Stimulated activated CD4-positive, alpha-beta T cell treated with anti-CD3 and anti-CD28 coated beads, Interleukin-15, amount 100 ng/mL, for 48 hours (primary cell): ENCODE data around the gene NFU1.
A peak's percentile ranks its signal among the peaks of the same experiment; 100 is the strongest.
"Not testable (repeated sequence)": the region's sequence is repeated elsewhere in the genome, so short reads cannot be mapped to it uniquely, and the experiment has no call there.

Experiments used
- DNase-seq, 2 donors: peaks; one replicate each; pipeline ENCODE4 v3.0.0-alpha.2; 2020; ENCODE audit warnings: low read depth in 2 of 2

NFU1 gene

DNA sequence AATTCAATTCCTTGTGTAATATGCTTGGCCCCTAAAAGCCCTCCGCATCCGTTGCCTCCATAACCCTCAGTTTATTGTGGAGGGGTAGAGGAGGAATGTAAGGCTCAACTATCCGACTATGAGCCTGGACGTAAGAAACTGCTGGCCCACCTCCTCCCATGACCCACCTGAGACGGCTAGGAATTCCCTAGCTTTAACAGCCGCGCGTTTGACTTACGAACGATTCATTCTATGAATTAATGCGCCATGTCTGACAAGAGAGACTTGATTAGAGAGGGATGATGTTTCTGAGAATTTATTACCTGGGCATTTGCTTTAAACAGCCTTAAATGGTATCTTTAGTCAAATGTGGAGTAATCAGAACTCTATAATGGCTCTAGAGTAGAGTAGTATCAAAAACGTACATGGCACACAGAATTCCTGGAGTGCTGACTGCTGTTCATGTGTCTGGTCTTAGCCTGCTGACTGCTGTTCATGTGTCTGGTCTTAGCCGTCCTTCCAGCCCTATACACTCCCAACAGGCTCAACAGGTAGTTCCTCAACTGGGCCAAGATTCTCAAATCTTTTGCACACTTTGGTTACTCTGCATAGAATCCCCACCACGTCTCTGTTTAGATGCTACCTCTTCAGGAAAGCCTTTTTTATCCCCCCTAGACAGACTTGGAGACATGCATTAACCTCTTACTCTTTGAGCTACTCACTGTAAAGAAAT lies 49.3 kb downstream of the NFU1 start:
- no peak for DNase-seq

DNA sequence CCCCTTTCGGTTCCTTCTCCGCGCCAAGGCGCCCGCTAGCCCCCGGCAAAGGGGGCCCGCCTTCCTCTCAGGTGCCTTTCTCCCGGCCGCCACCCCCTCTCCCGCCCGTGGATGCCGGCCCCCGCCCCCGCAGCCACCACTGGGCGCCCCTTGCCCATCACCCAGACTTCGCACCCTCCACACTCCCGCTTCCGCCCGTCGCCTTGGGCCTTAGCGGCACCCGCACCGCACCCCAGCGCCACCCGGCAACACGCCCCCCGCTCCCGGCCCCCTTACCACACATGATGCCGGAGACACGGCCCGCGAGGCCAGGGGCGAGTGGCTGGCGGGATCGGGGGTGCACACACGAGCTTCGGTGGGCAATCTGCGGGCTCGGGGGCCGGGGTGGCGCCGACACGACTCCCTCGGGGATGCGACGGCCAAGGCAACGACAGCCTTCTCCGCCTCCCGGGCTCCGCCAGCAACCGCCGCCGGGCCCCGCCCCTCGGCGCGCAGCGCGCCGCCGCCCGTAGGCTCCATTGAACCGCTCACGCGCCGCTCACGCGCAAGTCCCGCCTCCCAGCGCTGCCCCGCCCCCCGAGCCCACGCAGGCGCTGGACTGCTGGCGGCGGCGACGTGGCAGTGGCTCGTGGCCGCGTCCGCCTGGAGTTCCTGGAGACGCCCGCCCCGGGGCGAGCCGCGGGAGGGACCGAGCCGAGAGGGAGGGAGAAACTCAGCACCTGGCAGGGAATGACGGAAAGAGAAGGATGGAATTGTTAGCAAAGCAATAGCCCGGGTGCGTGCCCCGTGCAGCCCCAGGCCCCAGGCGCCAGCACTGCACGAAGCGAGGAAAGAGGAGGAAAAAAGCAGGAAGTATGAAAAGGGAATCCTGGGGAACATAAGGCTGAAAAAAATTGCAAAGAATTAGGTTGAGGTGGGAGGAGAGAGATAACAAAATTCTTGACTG lies 50.2 kb downstream of the NFU1 start, which contains the start of gene GFPT1:
Gene GFPT1 (minus strand): TSS at position 439 of the 946 bp plus-strand sequence. CDS start 156 bp downstream, at position 283.
- DNase-seq, result peak; percentile 76 to 91

DNA sequence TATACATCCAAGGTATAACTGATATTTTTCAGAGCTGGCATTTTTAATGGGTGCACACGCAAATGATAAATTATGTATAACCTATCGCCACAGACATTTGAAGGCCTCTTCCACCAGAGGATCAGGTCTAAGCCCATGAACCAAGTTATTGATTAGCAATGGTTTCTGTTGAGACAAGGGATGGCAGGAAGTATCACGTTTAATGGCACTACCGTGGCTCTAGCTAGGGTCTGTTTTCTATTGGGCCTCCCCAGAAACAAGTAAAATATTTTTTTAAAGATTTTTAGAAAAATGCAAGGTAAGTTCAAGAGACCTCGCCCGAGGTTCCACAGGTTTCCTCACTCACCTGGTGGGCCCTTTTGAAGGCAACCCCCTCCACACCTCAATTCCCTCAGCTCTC lies 50.9 kb downstream of the NFU1 start:
- DNase-seq, result no peak

DNA sequence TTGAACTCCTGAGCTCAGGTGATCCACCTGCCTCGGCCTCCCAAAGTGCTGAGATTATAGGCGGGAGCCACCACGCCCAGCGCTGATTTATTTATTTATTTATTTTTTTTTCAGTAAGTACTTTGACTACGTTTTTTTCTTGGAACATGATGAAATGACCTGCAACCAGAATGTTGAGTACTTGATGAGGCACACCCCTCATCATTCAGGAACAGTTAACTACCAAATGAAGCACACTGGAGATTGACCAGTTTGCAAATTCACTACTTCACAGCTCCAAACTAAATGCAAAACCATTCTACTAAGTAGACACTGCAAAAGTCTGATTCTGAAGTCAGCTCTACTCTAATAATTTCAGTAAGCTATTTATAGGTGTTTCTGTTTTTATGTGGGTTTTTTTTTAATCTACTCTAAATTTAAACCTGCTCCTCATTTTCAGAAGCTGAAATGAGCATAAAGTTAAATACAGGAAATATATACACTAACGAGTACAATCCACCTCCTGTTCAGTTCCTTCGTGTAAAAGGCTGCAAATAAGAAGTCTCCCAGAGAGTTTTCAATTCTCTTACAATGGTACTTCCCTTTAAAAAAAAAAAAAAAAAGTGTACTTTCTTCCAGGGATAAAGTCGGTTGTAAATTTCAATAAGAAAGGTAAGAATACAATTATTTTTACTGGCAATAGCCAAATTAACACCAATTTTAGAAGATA lies 51.6 kb downstream of the NFU1 start:
- no peak for DNase-seq

DNA sequence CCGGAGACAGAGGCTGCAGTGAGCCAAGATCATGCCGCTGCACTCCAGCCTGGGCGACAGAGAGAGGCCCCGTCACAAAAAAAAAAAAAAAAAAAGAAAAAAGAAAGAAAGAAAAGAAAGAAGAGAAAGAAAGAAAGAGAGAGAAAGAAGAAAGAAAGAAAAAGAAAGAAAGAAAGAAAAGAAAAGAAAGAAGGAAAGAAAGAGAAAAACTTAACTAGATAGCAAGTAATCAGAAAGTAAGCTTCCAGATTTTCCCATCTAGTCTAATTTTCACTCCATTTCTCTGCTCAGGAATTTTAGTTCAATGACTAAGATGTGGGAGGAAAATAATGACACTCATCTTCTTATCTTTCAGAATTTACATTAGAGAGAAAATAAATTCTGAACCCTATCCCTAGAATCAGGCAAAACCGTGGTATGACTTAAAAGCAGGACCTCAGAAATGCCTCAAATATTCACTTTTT lies 52.6 kb downstream of the NFU1 start:
- no peak for DNase-seq

DNA sequence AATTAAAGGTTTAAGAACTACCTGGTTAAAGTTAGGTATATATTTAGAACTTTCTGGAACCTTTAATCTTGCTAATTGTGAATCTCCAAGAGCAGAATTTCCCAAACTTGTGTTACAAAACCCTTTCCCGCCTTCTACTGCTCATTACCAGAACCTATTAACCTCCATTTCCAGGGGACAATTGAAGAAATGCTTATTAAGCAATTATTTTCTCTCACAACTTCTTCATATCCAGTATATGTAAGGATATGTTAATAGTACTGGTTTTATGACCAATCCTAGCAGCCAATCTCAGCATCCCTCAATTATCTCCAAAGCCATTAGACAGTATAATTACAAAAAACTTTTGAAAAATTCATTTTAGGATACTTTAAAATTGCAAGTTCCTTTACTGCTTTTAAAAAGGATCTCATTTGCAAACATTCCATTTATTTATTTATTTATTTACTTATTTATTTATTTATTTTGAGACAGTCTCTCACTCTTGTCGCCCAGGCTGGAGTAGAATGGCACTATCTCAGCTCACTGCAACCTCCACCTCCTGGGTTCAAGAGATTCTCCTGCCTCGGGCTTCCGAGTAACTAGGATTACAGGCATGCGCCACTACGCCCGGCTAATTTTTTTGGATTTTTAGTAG lies 53.9 kb downstream of the NFU1 start:
- no peak for DNase-seq

DNA sequence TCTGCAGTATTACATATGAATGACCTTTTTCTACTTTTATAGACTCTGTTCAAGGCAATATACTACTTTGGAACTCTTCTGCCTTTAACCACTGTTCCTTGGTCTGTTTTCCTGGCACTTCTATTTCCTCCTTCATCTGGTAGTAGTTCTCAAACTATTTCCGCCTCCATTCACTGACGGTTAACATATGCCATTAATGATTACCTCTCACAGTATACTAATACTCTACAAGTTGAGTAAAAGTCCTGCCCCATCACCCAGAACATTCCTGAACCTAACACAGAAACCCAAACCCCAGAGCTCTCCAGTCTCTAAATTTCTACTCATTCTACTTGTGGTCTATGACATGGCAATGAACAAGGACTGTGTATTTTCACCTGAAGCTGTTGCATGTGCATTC lies 54.7 kb downstream of the NFU1 start:
- no peak for DNase-seq

DNA sequence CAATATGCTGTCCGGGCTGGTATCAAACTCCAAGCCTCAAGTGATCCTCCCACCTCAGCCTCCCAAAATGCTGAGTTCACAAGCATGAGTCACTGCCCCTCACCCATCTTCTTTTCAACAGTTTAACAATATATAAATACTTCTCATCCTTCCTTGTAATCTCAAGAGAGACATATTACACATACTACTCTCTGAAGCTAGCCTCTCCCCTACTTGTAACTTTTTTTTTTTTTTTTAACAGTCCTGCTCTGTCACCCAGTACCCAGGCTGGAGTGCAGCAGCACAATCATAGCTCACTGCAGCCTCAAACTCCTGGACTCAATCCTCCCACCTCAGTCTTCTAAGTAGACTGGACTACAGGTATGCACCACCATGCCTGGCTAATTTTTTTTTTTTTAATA lies 55.9 kb downstream of the NFU1 start:
- DNase-seq, result no peak

DNA sequence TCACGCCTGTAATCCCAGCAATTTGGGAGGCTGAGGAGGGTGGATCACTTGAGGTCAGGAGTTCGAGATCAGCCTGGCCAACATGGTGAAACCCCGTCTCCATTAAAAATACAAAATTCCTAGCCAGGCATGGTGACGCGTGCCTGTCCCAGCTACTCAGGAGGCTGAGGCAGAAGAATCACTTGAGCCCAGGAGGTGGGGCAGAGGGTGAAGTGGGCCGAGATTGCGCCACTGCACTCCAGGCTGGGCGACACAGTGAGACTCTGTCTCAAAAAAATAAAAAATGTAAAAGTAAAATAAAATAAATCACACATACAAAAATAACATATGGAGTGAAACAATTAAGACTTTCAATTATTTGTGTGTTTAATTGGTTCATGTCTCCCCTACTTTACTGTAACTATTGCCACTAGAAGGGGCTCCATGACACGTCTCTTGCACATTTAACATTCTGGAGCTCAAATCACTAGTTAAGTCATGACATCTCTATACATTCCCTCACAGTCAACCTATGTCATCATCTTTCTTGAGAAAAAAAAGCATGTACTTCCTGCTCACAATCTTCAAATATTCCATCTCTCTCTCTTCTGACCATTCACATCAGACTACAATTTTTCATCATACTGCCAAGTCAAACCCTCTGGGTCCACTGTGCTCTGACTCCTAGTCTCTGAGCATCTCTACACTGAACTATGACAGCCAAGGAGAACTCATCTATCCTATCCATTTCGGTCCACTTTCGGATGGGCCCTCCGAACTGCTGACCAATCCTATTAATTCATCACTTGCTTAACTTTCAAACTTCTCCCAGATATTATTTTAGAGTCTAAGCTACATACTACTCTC lies 56.9 kb downstream of the NFU1 start:
- DNase-seq, result no peak

DNA sequence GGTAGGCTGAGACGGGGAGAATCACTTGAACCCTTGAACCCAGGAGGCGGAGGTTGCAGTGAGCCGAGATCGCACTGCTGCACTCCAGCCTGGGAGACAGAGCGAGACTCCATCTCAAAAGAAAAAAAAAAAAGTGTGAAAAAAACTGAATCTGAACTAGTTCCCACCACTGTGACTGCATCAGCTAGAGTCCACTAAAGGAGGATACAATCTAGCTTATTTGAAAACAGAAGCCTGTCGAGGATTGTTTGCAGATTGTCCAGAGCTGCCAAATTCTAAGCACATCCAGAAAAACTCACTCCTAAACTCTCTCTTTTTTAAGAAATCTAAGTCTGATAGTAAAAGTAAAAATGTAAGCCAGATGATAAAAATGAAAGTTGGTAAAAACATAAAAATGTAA lies 60.8 kb downstream of the NFU1 start:
- no peak for DNase-seq

DNA sequence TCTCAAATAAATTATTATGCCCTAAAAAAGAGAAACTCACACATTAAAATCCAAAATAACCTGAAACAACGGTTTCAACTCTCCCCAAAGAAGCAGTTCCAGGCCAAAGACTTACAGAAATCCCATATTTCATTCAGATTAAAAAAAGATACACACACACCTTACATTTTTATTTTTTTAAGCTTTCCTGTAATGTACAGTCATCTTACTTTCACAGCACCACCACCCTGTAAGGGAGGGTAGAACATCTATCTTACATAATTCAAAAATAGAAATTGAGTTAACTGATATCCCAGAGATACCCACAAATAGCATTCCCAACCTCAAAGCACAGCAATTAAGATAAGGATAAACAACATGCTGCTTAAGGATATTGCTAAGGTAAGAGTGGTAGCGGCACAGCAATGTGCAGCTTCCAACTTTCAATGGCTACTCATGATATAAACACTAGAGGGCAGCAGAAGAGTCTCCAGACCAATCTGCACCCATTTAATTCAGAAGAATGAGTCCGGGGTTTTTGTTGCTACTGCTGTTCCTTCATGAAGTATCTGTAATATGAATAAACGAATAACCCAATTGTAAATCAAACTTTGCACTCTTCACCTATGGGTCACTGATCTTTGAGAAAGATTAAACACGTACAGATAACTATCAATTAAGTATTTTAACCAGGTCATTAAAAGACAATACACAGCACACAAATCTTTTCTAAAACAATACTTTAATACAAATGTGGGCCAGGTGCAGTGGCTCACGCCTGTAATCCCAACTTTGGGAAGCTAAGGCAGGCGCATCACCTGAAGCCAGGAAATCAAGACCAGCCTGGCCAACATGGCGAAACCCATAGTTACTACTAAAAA lies 61.5 kb downstream of the NFU1 start:
- DNase-seq, result no peak

DNA sequence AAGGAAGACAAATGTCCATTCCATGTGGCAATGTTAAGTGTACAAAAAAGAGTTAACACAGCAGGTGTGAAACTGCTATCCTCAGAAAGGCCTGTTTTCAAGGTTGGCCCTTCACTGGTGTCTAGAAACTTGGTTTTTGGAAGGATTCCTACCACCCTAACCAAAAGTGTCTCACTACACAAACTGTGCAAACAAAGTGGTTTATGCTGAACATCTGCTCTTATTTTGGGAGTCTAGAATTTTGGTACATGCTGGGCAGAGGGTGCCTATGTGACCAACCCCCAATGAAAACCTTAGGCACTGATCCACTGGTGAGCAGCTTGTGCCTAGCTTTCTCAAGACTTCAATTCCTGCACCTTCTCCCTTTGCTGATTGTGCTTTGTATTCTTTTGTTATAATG lies 64.5 kb downstream of the NFU1 start:
- DNase-seq, result no peak

DNA sequence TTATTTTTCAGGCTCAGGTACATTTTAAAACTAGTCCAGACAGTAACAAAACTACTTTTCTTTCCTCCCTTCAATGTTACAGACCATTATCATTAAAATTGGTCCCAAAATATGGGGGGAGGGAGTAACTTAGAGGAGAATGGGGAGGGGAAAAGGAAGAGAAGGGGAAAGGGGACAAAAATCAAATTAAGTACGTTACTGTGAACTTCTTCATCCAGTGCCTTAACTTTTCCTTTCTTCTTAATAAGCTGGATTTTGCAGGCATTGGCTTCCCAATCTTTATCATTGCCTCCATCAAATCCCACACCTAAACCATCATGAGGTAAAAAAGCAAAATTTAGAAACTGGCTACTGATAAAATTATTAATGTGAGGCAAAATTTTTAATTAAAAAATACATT lies 67.4 kb downstream of the NFU1 start:
- DNase-seq, result no peak

DNA sequence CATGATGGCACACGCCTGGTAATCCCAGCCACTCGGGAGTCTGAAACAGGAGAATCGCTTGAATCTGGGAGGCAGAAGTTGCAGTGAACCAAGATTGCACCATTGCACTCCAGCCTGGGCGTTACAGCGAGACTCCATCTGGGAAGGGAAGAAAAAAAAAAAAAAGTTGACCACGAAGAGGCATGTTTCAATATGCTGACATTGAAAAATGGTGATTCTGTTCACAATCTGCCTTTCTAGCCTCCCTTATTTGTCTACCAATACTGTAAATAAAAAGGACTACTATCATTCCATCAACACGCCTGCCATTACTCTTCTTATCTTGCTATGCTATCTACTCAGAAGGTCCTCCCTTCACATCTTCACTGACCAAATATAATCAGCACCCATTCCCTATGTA lies 68.6 kb downstream of the NFU1 start:
- no peak for DNase-seq

DNA sequence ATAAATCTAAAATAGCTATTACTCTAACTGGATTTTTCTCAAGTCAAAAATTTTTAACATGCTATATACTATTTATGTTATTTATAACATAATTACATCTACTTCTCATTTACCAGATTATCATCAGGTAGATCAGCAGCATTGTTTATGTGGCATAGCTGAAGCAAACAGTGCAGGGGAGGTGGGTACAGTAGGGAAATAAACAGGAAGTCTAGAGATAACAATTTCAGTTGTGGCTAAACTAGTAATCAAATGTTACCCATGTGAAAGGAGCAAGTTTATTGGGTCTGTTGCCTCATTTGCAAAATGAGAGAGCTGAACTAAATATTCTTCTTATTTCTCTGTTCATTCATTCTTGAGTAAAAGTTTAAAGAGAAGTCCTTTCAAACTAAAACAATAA lies 77.9 kb downstream of the NFU1 start:
- no peak for DNase-seq

DNA sequence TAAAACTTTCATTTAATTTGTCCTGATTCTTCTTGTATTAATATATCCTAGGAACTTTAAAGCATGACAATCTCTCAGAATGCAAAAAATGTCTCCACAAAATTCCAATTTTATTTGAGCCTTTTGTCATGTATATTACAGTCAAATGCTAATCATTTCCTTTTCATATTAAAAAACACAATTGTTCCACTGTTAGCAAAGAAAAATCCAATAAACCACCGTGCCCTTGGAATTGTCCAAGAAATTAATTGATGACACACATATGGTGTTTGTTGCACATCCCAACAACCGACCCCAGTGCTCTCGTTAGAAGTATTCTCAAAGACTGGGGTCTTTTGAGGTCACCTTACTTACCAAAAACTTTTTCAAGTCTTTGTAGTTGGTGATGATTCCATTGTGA lies 78.3 kb downstream of the NFU1 start:
- DNase-seq, result no peak

DNA sequence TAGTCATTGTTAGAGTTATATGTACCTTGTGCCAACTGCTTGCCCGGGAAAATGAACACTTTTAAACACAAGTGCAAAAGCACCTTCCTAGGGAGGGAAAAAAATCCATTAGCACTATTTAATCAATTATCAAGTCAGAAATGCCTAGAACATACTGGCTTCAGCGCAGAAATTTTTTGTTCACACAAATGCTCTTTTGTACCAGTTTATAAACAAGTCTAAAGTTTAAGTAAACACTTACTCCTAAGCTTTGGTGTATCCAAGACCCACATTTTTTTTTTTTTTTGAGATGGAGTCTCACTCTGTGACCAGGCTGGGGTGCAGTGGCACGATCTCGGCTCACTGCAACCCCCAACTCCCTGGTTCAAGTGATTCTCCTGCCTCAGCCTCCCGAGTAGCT lies 80.8 kb downstream of the NFU1 start:
- no peak for DNase-seq

DNA sequence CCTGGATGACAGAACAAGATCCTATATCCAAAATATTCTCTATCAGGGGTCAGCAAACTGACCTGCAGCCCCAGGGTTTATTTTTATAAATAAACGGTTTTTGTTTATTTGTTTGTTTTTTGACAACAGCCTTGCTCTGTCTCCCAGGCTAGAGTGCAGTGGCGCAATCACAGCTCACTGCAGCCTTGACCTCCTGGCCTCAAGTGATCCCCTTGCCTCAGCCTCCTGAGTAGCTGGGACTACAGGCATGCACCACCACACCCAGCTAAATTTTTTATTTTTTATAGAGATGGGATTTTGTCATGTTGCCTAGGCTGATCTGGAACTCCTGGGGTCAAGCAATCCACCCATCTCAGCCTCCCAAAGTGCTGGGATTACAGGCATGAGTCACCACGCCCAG lies 82.3 kb downstream of the NFU1 start:
- DNase-seq, result not testable (repeated sequence)

DNA sequence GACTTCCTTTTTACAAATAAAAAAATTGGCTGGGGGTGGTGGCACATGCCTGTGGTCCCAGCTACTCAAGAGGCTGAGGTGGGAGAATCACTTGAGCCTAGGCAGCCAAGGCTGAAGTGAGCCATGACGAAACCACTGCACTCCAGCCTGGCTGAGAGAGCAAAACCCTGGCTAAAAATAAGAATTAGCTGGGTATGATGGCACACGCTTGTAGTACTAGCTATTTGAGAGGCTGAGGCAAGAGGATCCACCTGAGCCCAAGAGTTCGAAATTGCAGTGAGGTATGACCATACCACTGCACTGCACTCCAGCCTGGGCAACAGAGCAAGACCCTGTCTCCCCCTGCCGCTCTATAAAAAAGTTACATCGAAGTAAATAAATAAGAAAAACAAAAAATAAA lies 83.9 kb downstream of the NFU1 start:
- no peak for DNase-seq

DNA sequence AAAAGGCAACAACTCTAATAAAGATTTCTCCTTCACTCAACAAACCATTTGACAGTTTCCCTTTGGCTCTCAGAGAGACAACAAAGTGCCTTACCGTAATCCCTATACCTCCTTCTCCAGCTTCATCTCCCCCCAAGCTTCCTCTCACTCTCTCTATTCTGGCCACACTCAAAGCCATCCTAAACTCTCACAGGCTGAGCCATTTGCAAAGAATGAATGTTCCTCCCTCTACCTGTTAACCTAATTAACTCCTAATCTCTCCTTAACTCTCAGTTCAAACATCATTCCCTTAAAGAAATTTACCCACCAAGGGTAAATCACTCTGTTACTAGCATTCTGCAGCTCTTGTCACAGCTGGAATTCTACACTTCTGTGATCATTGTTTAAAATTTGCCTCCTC lies 88.5 kb downstream of the NFU1 start:
- DNase-seq, result no peak
